ENCODE measurements around the gene CYB5A.
A peak's percentile ranks its signal among the peaks of the same experiment; 100 is the strongest.
"Not testable (repeated sequence)": the region's sequence is repeated elsewhere in the genome, so short reads cannot be mapped to it uniquely, and the experiment has no call there.

Gene CYB5A

GRCh38 chr18:74291771-74292540 is at the start of gene CYB5A:
TSS of gene CYB5A (minus strand) at chr18:74291963. CDS start at chr18:74291875, 88 bp downstream.
- DNase-seq, result peak; percentile 90 to 100 (median 99)

- DNase-seq, result no peak
Observed at GRCh38 chr18:74337912-74338309, 46.1 kb upstream of the CYB5A start.

GRCh38 chr18:74337155-74337911 is 45.6 kb upstream of the CYB5A start:
- DNase-seq, result no peak

- DNase-seq, result no peak
Observed at GRCh38 chr18:74336656-74337055, 44.9 kb upstream of the CYB5A start.

GRCh38 chr18:74334242-74334893 is 42.6 kb upstream of the CYB5A start:
- no peak for DNase-seq

GRCh38 chr18:74333091-74333490 is 41.3 kb upstream of the CYB5A start:
- DNase-seq, result no peak

GRCh38 chr18:74331404-74331803 is 39.6 kb upstream of the CYB5A start:
- DNase-seq, result no peak

GRCh38 chr18:74329688-74330205 is 38.0 kb upstream of the CYB5A start:
- no peak for DNase-seq

GRCh38 chr18:74328206-74328605 is 36.4 kb upstream of the CYB5A start:
- DNase-seq, result no peak

- not testable (repeated sequence) for DNase-seq
Observed at GRCh38 chr18:74326791-74327190, 35.0 kb upstream of the CYB5A start.

- DNase-seq, result no peak
Observed at GRCh38 chr18:74326231-74326630, 34.5 kb upstream of the CYB5A start.

- DNase-seq, result no peak
Observed at GRCh38 chr18:74316257-74317170, 24.8 kb upstream of the CYB5A start.

- DNase-seq, result no peak
Observed at GRCh38 chr18:74315464-74316256, 23.9 kb upstream of the CYB5A start, which contains the start of gene C18orf63. TSS of gene C18orf63 (plus strand) at chr18:74315839. CDS start at chr18:74317866, 2,027 bp downstream.

GRCh38 chr18:74314759-74315463 is 23.1 kb upstream of the CYB5A start:
- no peak for DNase-seq

- DNase-seq, result no peak
Observed at GRCh38 chr18:74311000-74311399, 19.2 kb upstream of the CYB5A start.

GRCh38 chr18:74310411-74310810 is 18.6 kb upstream of the CYB5A start:
- DNase-seq, result no peak

GRCh38 chr18:74303936-74304335 is 12.2 kb upstream of the CYB5A start:
- no peak for DNase-seq

- DNase-seq, result no peak
Observed at GRCh38 chr18:74303306-74303705, 11.5 kb upstream of the CYB5A start.

- no peak for DNase-seq
Observed at GRCh38 chr18:74299746-74300145, 8.0 kb upstream of the CYB5A start.
